ENCODE measurements around the gene MIS18BP1.

GRCh38 chr14:45199230-45199629 lies 53.8 kb downstream of the MIS18BP1 start:
- TF ChIP-seq CTCF (IDR thresholded peaks at IDR 0.05) = no peak
- no peak for TF ChIP-seq POLR2A (IDR thresholded peaks at IDR 0.05)
- TF ChIP-seq EP300 (IDR thresholded peaks at IDR 0.05) = no peak
